HepG2 (cell line): Measurements from ENCODE around the gene TMEM239. TPM values are rescaled to one million over a fixed set of nuclear protein-coding genes. Genes with fewer than 3 reads are reported as not detected.

Source experiments
- ATAC-seq: fragments of 200-7000 bp; cut with Tn5 transposase; 3 replicates; pipeline ENCODE4 v1.9.1; 2020; ENCODE audit warnings: mild to moderate bottlenecking, moderate library complexity
- BruUV-seq: library from RNA; stranded (reverse); fragments of 400-500 nt; replicated peaks from 2 replicates; lab custom pipeline; 2021; lab: Mats Ljungman, UMichigan
- CTCF ChIA-PET: fragments of 300-600 bp; formaldehyde crosslinking; extraction: SDS; loops from one replicate; lab custom pipeline; 2021; ENCODE audit warnings: low total read pairs, inconsistent platforms, low intra/inter-chr PET ratio; lab: Yijun Ruan, JAX
- POLR2A ChIA-PET: fragments of 350-600 bp; sonication (Branson Sonifier 250); formaldehyde crosslinking; loops from one replicate; lab custom pipeline; 2020; ENCODE audit warnings: antibody characterized with exemption, inconsistent platforms; lab: Yijun Ruan, JAX
- DNase-seq: peaks from one replicate; pipeline ENCODE4 v3.0.0-alpha.2; 2015; ENCODE audit warnings: low spot score
- FAIRE-seq: peaks from 3 replicates; lab custom pipeline; 2011; peaks lifted over from hg19 to GRCh38; lab: Jason Lieb, UNC
- H2AFZ ChIP-seq: one replicate; pipeline ENCODE4 v1.6.1; 2011; ENCODE audit warnings: low read length, inconsistent platforms
- H3K27ac ChIP-seq: fragments of 300-600 bp; 3 replicates; pipeline ENCODE4 v1.8.0; 2011; ENCODE audit warnings: mixed run types, mild to moderate bottlenecking, mixed read lengths, low read length, inconsistent platforms; ENCODE audit not compliant: insufficient read depth; ENCODE audit errors: extremely low read length
- H3K27me3 ChIP-seq, 2 experiments: fragments of 200-600 bp in 1 of 2; 2 replicates in 1 of 2; 3 replicates in 1 of 2; pipeline versions ENCODE4 v1.6.0 to v1.8.0; 2011; ENCODE audit warnings: low read length in 2 of 2, mild to moderate bottlenecking in 2 of 2, moderate library complexity in 2 of 2, inconsistent platforms in 1 of 2; ENCODE audit not compliant: insufficient read depth in 2 of 2, control insufficient read depth in 1 of 2
- H3K36me3 ChIP-seq, 2 experiments: fragments of 200-600 bp in 1 of 2; replicated peaks in 1 of 2; 2 replicates in 1 of 2; 3 replicates in 1 of 2; pipeline versions ENCODE4 v1.5.1 to v1.8.0; 2011; ENCODE audit warnings: low read length in 2 of 2, inconsistent platforms in 1 of 2; ENCODE audit not compliant: insufficient read depth in 2 of 2, control insufficient read depth in 1 of 2
- H3K4me1 ChIP-seq: 2 replicates; pipeline ENCODE4 v1.5.1; 2012; ENCODE audit warnings: low read length, inconsistent platforms; ENCODE audit not compliant: insufficient read depth
- H3K4me2 ChIP-seq: 2 replicates; pipeline ENCODE4 v1.6.0; 2011; ENCODE audit warnings: low read depth, low read length, inconsistent platforms
- H3K4me3 ChIP-seq, 3 experiments: fragments of 200-600 bp in 1 of 3; sonication (generic), shearing (Covaris generic) in 1 of 3; replicated peaks in 1 of 3; 2 replicates each; pipeline ENCODE4 v1.5.1; 2011 to 2016; ENCODE audit warnings: low read length in 3 of 3, inconsistent platforms in 2 of 3, low read depth in 2 of 3, mild to moderate bottlenecking in 2 of 3, control low read depth in 1 of 3, mixed read lengths in 1 of 3; ENCODE audit not compliant: insufficient read depth in 1 of 3
- H3K79me2 ChIP-seq: one replicate; pipeline ENCODE4 v1.6.1; 2011; ENCODE audit warnings: low read length, inconsistent platforms; ENCODE audit not compliant: insufficient read depth
- H3K9ac ChIP-seq: 2 replicates; pipeline ENCODE4 v1.6.0; 2011; ENCODE audit warnings: mild to moderate bottlenecking, low read depth, low read length, inconsistent platforms; ENCODE audit not compliant: insufficient read depth
- H3K9me3 ChIP-seq: 2 replicates; pipeline ENCODE4 v1.5.1; 2012; ENCODE audit warnings: mild to moderate bottlenecking, low read length
- H4K20me1 ChIP-seq: 2 replicates; pipeline ENCODE4 v1.6.0; 2011; ENCODE audit warnings: inconsistent platforms, mild to moderate bottlenecking, low read length, moderate library complexity; ENCODE audit not compliant: insufficient read depth
- CEBPG ChIP-seq: IDR thresholded peaks from 2 replicates; pipeline ENCODE4 v1.6.1; 2016
- CHD2 ChIP-seq: IDR thresholded peaks from 2 replicates; pipeline ENCODE4 v1.6.1; 2011; ENCODE audit warnings: low read depth, low read length, improper control_type of control experiment
- CHD4 ChIP-seq: fragments of 200-600 bp; sonication (generic); IDR thresholded peaks from 2 replicates; pipeline ENCODE4 v1.7.0; 2017; ENCODE audit warnings: mild to moderate bottlenecking, low read length, borderline replicate concordance
- CREM ChIP-seq, 2 experiments: sonication (generic) in 1 of 2; formaldehyde crosslinking in 1 of 2; IDR thresholded peaks; 2 replicates each; pipeline versions ENCODE4 v1.4.0 to v1.6.1; 2016 to 2020; ENCODE audit warnings: antibody characterized with exemption in 1 of 2, mild to moderate bottlenecking in 1 of 2, missing genetic modification reagents in 1 of 2
- EP300 ChIP-seq, 3 experiments: sonication (generic) in 1 of 3; formaldehyde crosslinking in 1 of 3; IDR thresholded peaks; 2 replicates each; pipeline versions ENCODE4 v1.5.1 to v1.6.1; 2011 to 2020; ENCODE audit warnings: low read depth in 2 of 3, low read length in 2 of 3, borderline replicate concordance in 1 of 3, improper control_type of control experiment in 1 of 3, mild to moderate bottlenecking in 1 of 3, missing genetic modification reagents in 1 of 3, moderate library complexity in 1 of 3
- FOXM1 ChIP-seq: sonication (generic); formaldehyde crosslinking; IDR thresholded peaks from 2 replicates; pipeline ENCODE4 v1.5.0; 2020; ENCODE audit warnings: missing genetic modification reagents
- HNRNPL ChIP-seq: fragments of 200-400 bp; formaldehyde crosslinking; IDR thresholded peaks from 2 replicates; pipeline ENCODE4 v1.6.1; 2017; ENCODE audit warnings: mild to moderate bottlenecking, low read depth, low read length
- JDP2 ChIP-seq: sonication (generic); formaldehyde crosslinking; IDR thresholded peaks from 2 replicates; pipeline ENCODE4 v1.8.1; 2022; ENCODE audit warnings: missing genetic modification reagents, borderline replicate concordance
- MAFG ChIP-seq: sonication (generic); formaldehyde crosslinking; IDR thresholded peaks from 2 replicates; pipeline ENCODE4 v1.5.1; 2020; ENCODE audit warnings: mild to moderate bottlenecking, missing genetic modification reagents
- NR2C2 ChIP-seq: sonication (generic); formaldehyde crosslinking; IDR thresholded peaks from 2 replicates; pipeline ENCODE4 v1.4.0; 2020; ENCODE audit warnings: missing genetic modification reagents, mild to moderate bottlenecking, moderate library complexity, borderline replicate concordance
- PTBP1 ChIP-seq: fragments of 200-400 bp; formaldehyde crosslinking; IDR thresholded peaks from 2 replicates; pipeline ENCODE4 v1.6.1; 2018; ENCODE audit warnings: low read length, low read depth; ENCODE audit not compliant: poor library complexity, severe bottlenecking
- SAFB2 ChIP-seq: sonication (generic); formaldehyde crosslinking; IDR thresholded peaks from 2 replicates; pipeline ENCODE4 v1.5.1; 2020; ENCODE audit warnings: missing genetic modification reagents, low read depth, mild to moderate bottlenecking, borderline replicate concordance
- SALL2 ChIP-seq: sonication (generic); formaldehyde crosslinking; IDR thresholded peaks from 2 replicates; pipeline ENCODE4 v1.8.1; 2023; ENCODE audit warnings: mild to moderate bottlenecking, missing genetic modification reagents, inconsistent platforms
- SRY ChIP-seq: sonication (generic); formaldehyde crosslinking; IDR thresholded peaks from 2 replicates; pipeline ENCODE4 v1.8.0; 2022; ENCODE audit warnings: mild to moderate bottlenecking, missing genetic modification reagents
- ZBTB38 ChIP-seq: sonication (generic); formaldehyde crosslinking; IDR thresholded peaks from 2 replicates; pipeline ENCODE4 v1.5.1; 2020; ENCODE audit warnings: mild to moderate bottlenecking, missing genetic modification reagents
- ZNF441 ChIP-seq: sonication (generic); formaldehyde crosslinking; IDR thresholded peaks from 2 replicates; pipeline ENCODE4 v1.7.0; 2021; ENCODE audit warnings: missing genetic modification reagents, borderline replicate concordance
- ZNF605 ChIP-seq: sonication (generic); formaldehyde crosslinking; IDR thresholded peaks from 2 replicates; pipeline ENCODE4 v1.8.0; 2022; ENCODE audit warnings: mild to moderate bottlenecking, missing genetic modification reagents
- ZNF7 ChIP-seq: IDR thresholded peaks from 2 replicates; pipeline ENCODE4 v1.6.1; 2016; ENCODE audit warnings: missing biosample characterization, missing genetic modification reagents
- ZNF761 ChIP-seq: sonication (generic); formaldehyde crosslinking; conservative IDR thresholded peaks from 2 replicates; pipeline ENCODE4 v1.4.0; 2020; ENCODE audit warnings: mild to moderate bottlenecking, missing genetic modification reagents
- WGBS: methylation state at CpG from one replicate; pipeline ENCODE4 v1.1.6; 2017; ENCODE audit warnings: low lambda C conversion rate; 5-methylcytosine and 5-hydroxymethylcytosine counted together
- in situ Hi-C: cut with HindIII; loops from 2 replicates; pipeline ENCODE4 v1.10.0; 2017; ENCODE audit warnings: low pct_unique_long_range_greater_than_20kb; ENCODE audit not compliant: extremely low pct_ligation_motif_present
- intact Hi-C: fragments of 100-400 bp; cut with micrococcal nuclease; formaldehyde crosslinking; loops from one replicate; pipeline ENCODE4 v1.10.0; 2022; ENCODE audit not compliant: unreplicated experiment
- polyA plus RNA-seq, 8 experiments: library from polyadenylated mRNA; depleted of rRNA in 3 of 8; stranded (reverse) in 7 of 8; unstranded in 1 of 8; fragments of >200 nt; fragmentation: Illumina TruSeq in 4 of 8; extraction: Trizol in 4 of 8; gene quantifications; 2 replicates each; pipeline versions ENCODE4 v1.2.1 to v1.2.3, GENCODE V29; 2011 to 2016; ENCODE audit warnings: low read depth in 4 of 8, missing spikeins in 1 of 8, mixed read lengths in 1 of 8; ENCODE audit not compliant: insufficient read depth in 1 of 8
- total RNA-seq, 5 experiments: library from RNA; depleted of rRNA; stranded (reverse); fragments of >200 nt; fragmentation: Illumina TruSeq; extraction: Trizol; gene quantifications; 2 replicates each; pipeline ENCODE4 v1.2.3, GENCODE V29; 2016; ENCODE audit warnings: low read depth in 1 of 5
- TF ChIP-seq, protein P1 (sequence below): sonication (generic); formaldehyde crosslinking; IDR thresholded peaks from 2 replicates; pipeline ENCODE4 v1.5.1; 2020; ENCODE audit warnings: mild to moderate bottlenecking, missing genetic modification reagents, borderline replicate concordance

The TMEM239 gene
- total and polyA plus RNA-seq, 2 of the 13 experiments (the other 11 are each of a cell fraction or from before 2014, with no cell fraction given) = not detected

DNA sequence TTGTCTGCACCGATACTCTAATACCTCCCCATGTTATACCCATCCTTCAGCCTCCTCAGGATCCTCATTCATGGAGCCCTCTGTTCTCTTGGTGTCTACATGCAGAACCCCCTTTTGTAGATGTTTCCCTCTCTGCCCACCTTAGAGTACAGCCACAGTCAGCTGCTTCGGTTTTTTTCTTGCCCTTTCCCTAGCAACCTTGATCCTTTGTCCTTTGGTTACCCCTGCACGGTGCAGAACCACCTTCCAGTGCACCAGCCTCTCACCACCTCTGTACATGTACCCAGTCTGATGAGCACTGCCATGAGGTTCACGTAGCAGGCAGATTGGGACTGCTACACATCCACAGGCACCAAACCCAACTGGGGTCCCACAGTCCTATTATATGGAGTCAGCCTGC is 31.6 kb downstream of the TMEM239 start:
- Histone ChIP-seq H3K4me3 (no peak overlapping the region), H3K9ac (no peak overlapping the region), H2AFZ (no peak overlapping the region), H3K27me3 (no peaks in the 10 kb centered on the region), H3K4me1 (no peaks in the 10 kb centered on the region), H3K9me3 (no peaks in the 10 kb centered on the region), H3K79me2 (no peaks in the 10 kb centered on the region), H4K20me1 (no peaks in the 10 kb centered on the region), H3K4me2 (no peak overlapping the region), H3K36me3 (no peaks in the 10 kb centered on the region), H3K27ac (no peak overlapping the region)
- ATAC-seq (no peak), FAIRE-seq (no peak), DNase-seq (no peak)
- in situ Hi-C loops = loop anchor here (10.0 kb wide), 1 partner anchor 93 kb away; no protein-coding TSS in a partner anchor
- CTCF ChIA-PET = no interaction called here
- WGBS = 89% methylated on average over 4 of the region's 4 CpGs
- intact Hi-C loops = no loop called here
- no TSS peak for BruUV-seq
- POLR2A ChIA-PET = no interaction called here
- no peak for TF ChIP-seq SALL2 (CRISPR knock-in tag)
- no peak for TF ChIP-seq ZNF605 (CRISPR knock-in tag)
- TF ChIP-seq CHD4 = no peak
- no peak for TF ChIP-seq CREM (IDR thresholded peaks at IDR 0.05)
- no peak for TF ChIP-seq CREM (CRISPR knock-in tag; IDR thresholded peaks at IDR 0.05)
- TF ChIP-seq EP300 (IDR thresholded peaks at IDR 0.05; ENCODE audit: low read depth in 2 of 2, low read length in 2 of 2) = no peak
- TF ChIP-seq EP300 (CRISPR knock-in tag; IDR thresholded peaks at IDR 0.05; ENCODE audit: borderline replicate concordance) = no peak
- no peak for TF ChIP-seq HNRNPL
- TF ChIP-seq CEBPG = no peak
- TF ChIP-seq FOXM1 (CRISPR knock-in tag) = no peak
- no peak for TF ChIP-seq ZNF7 (CRISPR knock-in tag)
- TF ChIP-seq, protein P1, sequence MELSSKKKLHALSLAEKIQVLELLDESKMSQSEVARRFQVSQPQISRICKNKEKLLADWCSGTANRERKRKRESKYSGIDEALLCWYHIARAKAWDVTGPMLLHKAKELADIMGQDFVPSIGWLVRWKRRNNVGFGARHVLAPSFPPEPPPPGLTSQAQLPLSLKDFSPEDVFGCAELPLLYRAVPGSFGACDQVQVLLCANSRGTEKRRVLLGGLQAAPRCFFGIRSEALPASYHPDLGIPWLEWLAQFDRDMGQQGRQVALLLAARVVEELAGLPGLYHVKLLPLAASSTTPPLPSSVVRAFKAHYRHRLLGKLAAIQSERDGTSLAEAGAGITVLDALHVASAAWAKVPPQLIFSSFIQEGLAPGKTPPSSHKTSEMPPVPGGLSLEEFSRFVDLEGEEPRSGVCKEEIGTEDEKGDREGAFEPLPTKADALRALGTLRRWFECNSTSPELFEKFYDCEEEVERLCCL (CRISPR knock-in tag) = no peak
- TF ChIP-seq ZNF761 = no peak
- TF ChIP-seq MAFG (CRISPR knock-in tag) = no peak
- no peak for TF ChIP-seq NR2C2 (CRISPR knock-in tag)
- no peak for TF ChIP-seq ZNF441 (CRISPR knock-in tag)
- TF ChIP-seq JDP2 = no peak
- no peak for TF ChIP-seq ZBTB38 (CRISPR knock-in tag)
- no peak for TF ChIP-seq SRY (CRISPR knock-in tag)
- no peak for TF ChIP-seq CHD2
- TF ChIP-seq SAFB2 (CRISPR knock-in tag) = no peak
- TF ChIP-seq PTBP1 = no peak
